Measurements from ENCODE around the gene KIF1A. TPM values are rescaled to one million over a fixed set of nuclear protein-coding genes. Genes with fewer than 3 reads are reported as not detected.

KIF1A gene
- total RNA-seq, 4 donors from 2014 or later = 0.19 to 0.60 TPM; not detected in 2

DNA sequence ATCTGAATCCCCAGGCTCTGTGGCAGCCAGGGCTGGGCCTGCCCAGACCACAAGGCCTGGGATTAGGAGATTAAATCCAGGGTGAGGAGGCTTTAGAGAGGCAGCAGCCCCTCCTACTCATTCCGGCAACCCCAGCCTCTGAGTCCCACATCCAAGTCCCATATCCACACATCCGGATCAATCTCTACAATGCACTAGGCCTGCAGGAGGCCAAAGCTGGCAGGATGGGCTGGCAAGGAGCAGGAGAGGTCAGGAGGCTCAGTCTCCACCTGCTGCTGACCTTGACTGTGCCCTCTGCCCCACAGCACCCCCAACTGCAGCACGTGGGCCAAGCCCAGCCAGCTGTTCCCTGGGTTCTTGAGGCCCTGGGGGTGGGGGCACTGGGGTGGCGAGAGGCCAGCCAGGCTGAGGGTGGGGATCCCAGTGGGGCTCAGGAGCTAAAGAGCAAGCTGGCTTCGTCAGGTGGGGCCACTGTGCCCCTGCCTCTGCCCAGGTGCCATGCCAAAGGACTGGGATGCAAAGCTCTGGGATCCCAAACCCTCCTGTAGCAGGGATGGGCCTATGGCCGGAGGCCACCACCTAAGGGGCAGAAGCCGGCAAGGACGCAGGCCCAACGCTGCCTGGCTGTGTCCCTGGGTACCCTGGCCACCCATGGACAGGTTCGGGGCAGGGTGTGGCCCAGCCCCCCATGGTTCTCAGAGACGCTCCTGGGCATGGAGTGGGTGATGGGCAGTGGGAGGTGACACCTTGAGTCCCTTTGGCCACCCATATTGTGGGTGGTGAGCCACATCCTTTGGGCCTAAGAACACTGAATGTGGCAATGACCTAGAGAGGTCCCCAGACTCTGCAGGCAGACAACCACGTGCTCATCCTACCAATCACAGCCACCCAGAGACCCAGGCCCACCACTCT is 3.2 kb downstream of the KIF1A start:
- TF ChIP-seq, protein P1, sequence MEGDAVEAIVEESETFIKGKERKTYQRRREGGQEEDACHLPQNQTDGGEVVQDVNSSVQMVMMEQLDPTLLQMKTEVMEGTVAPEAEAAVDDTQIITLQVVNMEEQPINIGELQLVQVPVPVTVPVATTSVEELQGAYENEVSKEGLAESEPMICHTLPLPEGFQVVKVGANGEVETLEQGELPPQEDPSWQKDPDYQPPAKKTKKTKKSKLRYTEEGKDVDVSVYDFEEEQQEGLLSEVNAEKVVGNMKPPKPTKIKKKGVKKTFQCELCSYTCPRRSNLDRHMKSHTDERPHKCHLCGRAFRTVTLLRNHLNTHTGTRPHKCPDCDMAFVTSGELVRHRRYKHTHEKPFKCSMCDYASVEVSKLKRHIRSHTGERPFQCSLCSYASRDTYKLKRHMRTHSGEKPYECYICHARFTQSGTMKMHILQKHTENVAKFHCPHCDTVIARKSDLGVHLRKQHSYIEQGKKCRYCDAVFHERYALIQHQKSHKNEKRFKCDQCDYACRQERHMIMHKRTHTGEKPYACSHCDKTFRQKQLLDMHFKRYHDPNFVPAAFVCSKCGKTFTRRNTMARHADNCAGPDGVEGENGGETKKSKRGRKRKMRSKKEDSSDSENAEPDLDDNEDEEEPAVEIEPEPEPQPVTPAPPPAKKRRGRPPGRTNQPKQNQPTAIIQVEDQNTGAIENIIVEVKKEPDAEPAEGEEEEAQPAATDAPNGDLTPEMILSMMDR (IDR thresholded peaks at IDR 0.05) = no peak
- DNase-seq (ENCODE audit: low spot score) (no peak), ATAC-seq (ENCODE audit: low FRiP score) (no peak)

DNA sequence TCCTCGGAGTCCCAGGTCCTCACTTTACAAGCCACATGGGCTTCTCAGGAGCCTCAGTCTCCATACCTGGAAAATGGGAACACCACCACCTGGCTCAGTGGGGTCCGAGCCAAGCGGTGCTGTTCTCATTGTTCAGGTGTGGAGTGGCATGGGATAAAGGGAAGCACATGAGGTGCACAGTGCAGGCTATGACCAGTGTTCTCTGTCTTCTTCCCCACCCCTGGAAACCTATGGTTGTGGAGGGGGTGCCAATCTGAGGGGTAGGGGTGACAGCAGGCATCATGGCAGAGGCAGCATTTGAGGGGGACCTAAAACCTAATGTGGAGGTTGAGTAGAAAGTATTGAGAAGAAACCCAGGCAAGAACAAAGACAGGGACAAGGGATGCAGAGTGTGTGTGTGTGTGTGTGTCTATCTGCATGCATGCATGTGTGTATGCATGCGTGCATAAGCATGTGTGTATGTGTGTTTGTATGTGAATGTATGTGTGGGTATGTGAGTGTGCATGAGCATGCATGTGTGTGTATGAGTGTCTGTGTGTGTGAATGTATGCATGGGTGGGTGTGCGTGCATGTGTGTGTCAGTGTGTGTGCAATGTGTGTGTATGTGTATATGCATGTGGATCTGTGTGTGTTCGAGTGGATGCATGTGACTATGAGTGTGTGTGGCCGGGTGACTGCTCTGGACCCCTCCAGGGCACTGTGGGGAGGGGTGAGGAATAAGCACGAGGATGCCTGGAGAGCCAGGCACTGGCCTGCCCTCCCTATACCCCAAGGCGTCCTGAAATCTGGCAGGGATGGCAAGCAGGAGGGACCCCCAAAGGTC is 4.0 kb downstream of the KIF1A start:
- ATAC-seq (ENCODE audit: low FRiP score) (no peak), DNase-seq (ENCODE audit: low spot score) (no peak)
- TF ChIP-seq, protein P1 (IDR thresholded peaks at IDR 0.05) = no peak

DNA sequence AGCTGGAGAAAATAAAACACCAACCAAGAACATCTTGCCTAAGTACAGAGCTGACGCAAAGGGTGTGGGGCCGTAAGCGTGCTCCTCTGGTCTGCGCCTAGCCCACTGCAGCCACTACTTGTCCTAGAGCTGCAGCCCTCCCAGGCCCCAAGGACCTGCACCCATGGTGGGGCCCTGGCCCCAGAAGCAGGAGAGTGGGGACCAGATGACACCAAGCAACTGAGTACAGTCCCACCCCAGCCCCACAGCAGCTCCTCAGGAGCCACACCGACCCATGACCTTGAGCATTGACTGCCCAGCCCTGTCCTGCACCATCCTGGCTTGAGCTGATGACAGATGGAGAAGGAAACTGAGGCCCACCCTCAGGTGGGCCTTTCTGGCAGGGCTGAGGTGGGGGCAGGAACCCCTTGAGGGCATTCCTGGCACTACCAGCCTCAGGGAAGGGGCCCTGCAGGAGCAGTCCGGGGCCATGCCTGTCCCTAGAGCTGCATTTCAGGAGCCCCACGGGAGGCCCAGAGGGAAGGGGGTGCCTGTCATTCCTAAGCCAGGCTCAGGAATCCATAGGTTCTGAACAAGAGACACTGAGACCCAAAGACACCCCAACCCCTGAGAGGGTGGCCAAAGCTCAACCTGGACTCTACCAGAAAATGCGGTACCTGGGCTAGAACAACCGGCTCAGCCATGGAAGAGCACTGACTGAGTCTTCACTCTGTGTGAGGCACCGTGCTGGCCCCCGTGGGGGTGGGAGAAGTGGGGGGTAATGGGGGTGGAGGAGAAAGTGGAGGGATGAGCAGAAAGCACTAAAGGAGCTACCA is 4.9 kb downstream of the KIF1A start:
- no peak for DNase-seq (ENCODE audit: low spot score)
- no peak for ATAC-seq (ENCODE audit: low FRiP score)
- TF ChIP-seq, protein P1 (IDR thresholded peaks at IDR 0.05) = no peak

DNA sequence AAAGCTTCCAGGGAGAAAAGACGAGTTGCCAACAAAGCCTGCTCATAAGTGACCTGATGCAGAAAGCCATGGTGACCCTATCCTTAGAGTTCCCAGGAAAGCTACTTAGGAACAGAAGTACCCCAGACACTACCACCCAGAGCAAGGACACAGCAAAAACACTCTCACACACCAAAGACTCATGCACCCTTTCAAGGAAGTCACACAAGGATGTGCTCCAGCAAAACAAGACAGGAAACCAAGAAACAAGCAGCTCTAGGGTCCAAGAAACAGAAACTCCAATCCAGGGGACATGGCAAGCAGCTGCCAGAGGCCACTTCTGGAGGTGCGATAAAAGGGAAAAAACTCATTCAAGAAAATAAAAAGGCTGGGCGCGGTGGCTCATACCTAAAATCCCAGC is 5.7 kb downstream of the KIF1A start:
- ATAC-seq (ENCODE audit: low FRiP score) (no peak), DNase-seq (ENCODE audit: low spot score) (no peak)
- TF ChIP-seq, protein P1 (IDR thresholded peaks at IDR 0.05) = no peak

- TF ChIP-seq, protein P1 (IDR thresholded peaks at IDR 0.05) = no peak
- DNase-seq (ENCODE audit: low spot score) (no peak), ATAC-seq (ENCODE audit: low FRiP score) (no peak)
Measured at GRCh38 chr2:240813231-240813921, 6.6 kb downstream of the KIF1A start.

- DNase-seq (ENCODE audit: low spot score) (no peak), ATAC-seq (ENCODE audit: low FRiP score) (no peak)
- TF ChIP-seq, protein P1 (IDR thresholded peaks at IDR 0.05) = no peak
Measured at GRCh38 chr2:240812721-240813120, 7.3 kb downstream of the KIF1A start.

All from omental fat pad (tissue), 4 donors.